ENCODE results near the gene MAP3K5.
"Not testable (repeated sequence)": the region's sequence is repeated elsewhere in the genome, so short reads cannot be mapped to it uniquely, and the experiment has no call there.

Gene MAP3K5

DNA sequence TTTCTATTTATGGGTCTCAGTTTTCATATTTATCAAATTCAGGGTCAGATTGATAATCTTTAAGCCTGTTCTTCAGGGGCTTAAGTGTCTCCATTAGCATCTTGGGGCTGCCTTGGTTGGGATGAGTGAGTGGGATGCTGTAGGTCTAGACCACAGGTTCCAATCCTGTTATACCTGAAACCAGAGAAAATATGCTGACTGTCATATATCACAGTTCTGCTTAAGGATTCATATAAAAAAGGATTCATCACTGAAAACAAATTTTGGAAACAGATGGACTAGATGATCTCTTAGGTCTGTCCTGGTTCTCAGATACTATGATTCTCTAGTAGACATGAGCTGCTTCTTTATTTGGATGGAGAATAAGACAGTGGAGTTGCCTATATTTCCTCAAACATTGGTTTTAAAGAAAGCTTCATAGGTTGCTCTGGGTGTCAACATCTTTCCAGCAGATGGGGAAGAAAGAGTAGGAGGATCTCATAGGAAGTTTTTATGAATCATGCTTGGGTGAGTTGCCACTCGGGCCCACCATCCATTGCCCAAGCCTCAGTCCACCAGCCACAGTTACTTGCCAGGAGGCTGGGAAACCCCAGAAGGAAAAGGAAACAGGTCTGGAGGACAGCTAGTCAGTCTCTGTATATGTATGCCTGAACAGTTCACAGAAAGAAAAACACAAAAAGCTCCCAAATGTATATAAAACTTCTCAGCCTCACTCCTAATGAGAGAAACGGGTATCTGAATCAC lies 199.2 kb downstream of the MAP3K5 start:
- Histone ChIP-seq H3K36me3 (ENCODE audit: control insufficient read depth in 1 of 2, insufficient read depth in 2 of 2, low read length in 2 of 2) (no peaks in the 10 kb centered on the region), H3K4ac (ENCODE audit: low read depth, low read length) (no peak overlapping the region)

DNA sequence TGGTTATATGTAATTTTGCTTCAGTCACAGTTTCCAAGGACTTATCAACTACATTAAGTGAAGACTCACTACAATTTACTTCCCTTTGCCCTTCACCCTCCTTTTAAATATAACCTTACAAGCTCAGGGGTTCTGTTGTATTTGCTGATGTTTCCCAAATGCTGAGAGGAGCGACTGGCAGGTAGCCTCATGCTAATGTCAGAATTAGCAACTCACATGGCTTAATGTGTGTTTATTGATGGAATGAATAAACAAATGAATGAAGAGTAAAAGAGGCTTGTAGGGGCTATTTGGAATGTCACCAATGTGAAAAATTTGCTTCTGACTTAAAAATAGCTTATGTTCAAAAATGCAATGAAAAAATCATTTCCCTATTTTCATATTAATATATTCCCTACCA lies 200.7 kb downstream of the MAP3K5 start:
- H4K12ac ChIP-seq (ENCODE audit: low read depth, low read length): no peak overlapping the region
- H3K4me1 ChIP-seq (ENCODE audit: control insufficient read depth in 1 of 2, insufficient read depth in 2 of 2, low read length in 2 of 2): peaks cover 0 to 6% of the 10 kb centered on the region in 2 experiments
- H4K91ac ChIP-seq (ENCODE audit: low read depth, low read length): no peak overlapping the region
- no peak overlapping the region for H3K27ac ChIP-seq (ENCODE audit: low read depth, low read length)
- no peak overlapping the region for H2BK5ac ChIP-seq (ENCODE audit: low read depth, low read length, poor library complexity)
- no peak overlapping the region for H2BK12ac ChIP-seq (ENCODE audit: low read length)
- no peak overlapping the region for H3K14ac ChIP-seq (ENCODE audit: low read length)
- H3K36me3 ChIP-seq (ENCODE audit: control insufficient read depth in 1 of 2, insufficient read depth in 2 of 2, low read length in 2 of 2): no peaks in the 10 kb centered on the region
- no peak overlapping the region for H3K9ac ChIP-seq (ENCODE audit: low read length)
- no peaks in the 10 kb centered on the region for H3K79me2 ChIP-seq (ENCODE audit: control insufficient read depth, insufficient read depth, low read length, poor library complexity)
- no peak for DNase-seq
- no peak overlapping the region for H2AFZ ChIP-seq (ENCODE audit: insufficient read depth, low read length, poor library complexity)
- H3K4me2 ChIP-seq (ENCODE audit: low read length): no peak overlapping the region
- no CpG with 5 or more reads among the region's 1 CpG for WGBS (ENCODE audit: extremely low coverage, insufficient coverage, insufficient read length)
- H2BK120ac ChIP-seq (ENCODE audit: insufficient read depth, low read length, poor library complexity): no peak overlapping the region
- H2AK5ac ChIP-seq (ENCODE audit: low read length): no peak overlapping the region
- no peak overlapping the region for H3K4me3 ChIP-seq (ENCODE audit: low read depth, low read length)
- H3K23ac ChIP-seq (ENCODE audit: low read length): no peak overlapping the region
- no peak overlapping the region for H3K18ac ChIP-seq (ENCODE audit: low read length)
- H3K4ac ChIP-seq (ENCODE audit: low read depth, low read length): no peak overlapping the region
- H3K79me1 ChIP-seq (ENCODE audit: low read length): no peaks in the 10 kb centered on the region
- no peaks in the 10 kb centered on the region for H3K9me3 ChIP-seq (ENCODE audit: insufficient read depth, low read depth, low read length)
- H3K27me3 ChIP-seq (ENCODE audit: insufficient read depth, low read length): no peaks in the 10 kb centered on the region
- H4K8ac ChIP-seq (ENCODE audit: low read depth, low read length): no peak overlapping the region

More for the DNA sequence above, 199.2 kb downstream of the MAP3K5 start:
- Histone ChIP-seq H3K4me2 (ENCODE audit: low read length) (no peak overlapping the region), H3K27me3 (ENCODE audit: insufficient read depth, low read length) (no peaks in the 10 kb centered on the region), H3K4me1 (ENCODE audit: control insufficient read depth in 1 of 2, insufficient read depth in 2 of 2, low read length in 2 of 2) (peaks cover 0 to 6% of the 10 kb centered on the region in 2 experiments), H4K91ac (ENCODE audit: low read depth, low read length) (no peak overlapping the region), H3K79me2 (ENCODE audit: control insufficient read depth, insufficient read depth, low read length, poor library complexity) (no peaks in the 10 kb centered on the region), H3K23ac (ENCODE audit: low read length) (no peak overlapping the region), H2AFZ (ENCODE audit: insufficient read depth, low read length, poor library complexity) (no peak overlapping the region), H2BK12ac (ENCODE audit: low read length) (no peak overlapping the region), H2BK120ac (ENCODE audit: insufficient read depth, low read length, poor library complexity) (no peak overlapping the region), H3K27ac (ENCODE audit: low read depth, low read length) (no peak overlapping the region), H2BK5ac (ENCODE audit: low read depth, low read length, poor library complexity) (no peak overlapping the region), H4K8ac (ENCODE audit: low read depth, low read length) (no peak overlapping the region), H3K9ac (ENCODE audit: low read length) (no peak overlapping the region), H2AK5ac (ENCODE audit: low read length) (no peak overlapping the region), H3K18ac (ENCODE audit: low read length) (no peak overlapping the region), H3K4me3 (ENCODE audit: low read depth, low read length) (no peak overlapping the region), H3K79me1 (ENCODE audit: low read length) (no peaks in the 10 kb centered on the region), H4K12ac (ENCODE audit: low read depth, low read length) (no peak overlapping the region), H3K9me3 (ENCODE audit: insufficient read depth, low read depth, low read length) (no peaks in the 10 kb centered on the region), H3K14ac (ENCODE audit: low read length) (no peak overlapping the region)
- no CpG with 5 or more reads among the region's 2 CpGs for WGBS (ENCODE audit: extremely low coverage, insufficient coverage, insufficient read length)
- DNase-seq: peak; percentile 29 to 35

DNA sequence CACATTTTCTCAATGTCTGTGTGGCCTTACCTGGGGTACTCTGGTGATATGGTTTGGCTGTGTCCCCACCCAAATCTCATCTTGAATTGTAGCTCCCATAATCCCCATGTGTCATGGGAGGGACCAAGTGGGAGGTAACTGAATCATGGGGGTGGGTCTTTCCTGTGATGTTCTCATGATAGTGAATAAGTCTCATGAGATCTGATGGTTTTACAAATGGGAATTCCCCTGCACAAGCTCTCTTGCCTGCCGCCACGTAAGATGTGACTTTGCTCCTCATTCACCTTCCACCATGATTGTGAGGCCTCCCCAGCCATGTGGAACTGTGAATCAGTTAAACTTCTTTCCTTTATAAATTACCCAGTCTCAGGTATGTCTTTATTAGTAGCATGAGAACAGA lies 201.4 kb downstream of the MAP3K5 start:
- not testable (repeated sequence) for H2BK120ac ChIP-seq (ENCODE audit: insufficient read depth, low read length, poor library complexity); H3K4me3 ChIP-seq (ENCODE audit: low read depth, low read length); H2BK5ac ChIP-seq (ENCODE audit: low read depth, low read length, poor library complexity); H3K18ac ChIP-seq (ENCODE audit: low read length); H4K91ac ChIP-seq (ENCODE audit: low read depth, low read length); H3K9ac ChIP-seq (ENCODE audit: low read length); H4K8ac ChIP-seq (ENCODE audit: low read depth, low read length); H3K36me3 ChIP-seq (ENCODE audit: control insufficient read depth in 1 of 2, insufficient read depth in 2 of 2, low read length in 2 of 2); H2AFZ ChIP-seq (ENCODE audit: insufficient read depth, low read length, poor library complexity); DNase-seq; H4K12ac ChIP-seq (ENCODE audit: low read depth, low read length); H3K4me2 ChIP-seq (ENCODE audit: low read length); H3K4me1 ChIP-seq (ENCODE audit: control insufficient read depth in 1 of 2, insufficient read depth in 2 of 2, low read length in 2 of 2); H3K23ac ChIP-seq (ENCODE audit: low read length); H3K4ac ChIP-seq (ENCODE audit: low read depth, low read length); H2AK5ac ChIP-seq (ENCODE audit: low read length); H3K79me1 ChIP-seq (ENCODE audit: low read length); H3K9me3 ChIP-seq (ENCODE audit: insufficient read depth, low read depth, low read length); H2BK12ac ChIP-seq (ENCODE audit: low read length); H3K27me3 ChIP-seq (ENCODE audit: insufficient read depth, low read length); H3K27ac ChIP-seq (ENCODE audit: low read depth, low read length); H3K79me2 ChIP-seq (ENCODE audit: control insufficient read depth, insufficient read depth, low read length, poor library complexity); H3K14ac ChIP-seq (ENCODE audit: low read length)
- no CpG with 5 or more reads among the region's 2 CpGs for WGBS (ENCODE audit: extremely low coverage, insufficient coverage, insufficient read length)

DNA sequence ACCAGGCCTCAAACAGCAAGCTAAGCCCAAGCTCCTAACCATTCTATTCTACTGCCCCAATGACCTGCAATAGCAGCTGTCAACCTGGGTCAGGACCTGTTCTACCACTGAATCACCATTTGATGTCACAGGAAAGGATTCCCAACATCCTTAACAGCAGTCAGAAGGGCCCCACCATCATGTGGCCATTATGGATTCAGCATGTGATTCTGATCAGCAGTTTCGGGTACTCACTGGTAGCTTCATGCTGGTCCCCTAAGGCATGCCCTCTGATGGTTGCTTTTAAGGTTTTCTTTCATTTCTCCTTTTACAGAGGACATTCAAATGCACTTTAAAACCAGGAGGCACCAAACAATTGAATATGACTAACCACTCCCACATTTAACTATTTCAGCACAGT lies 204.8 kb downstream of the MAP3K5 start:
- Histone ChIP-seq H4K8ac (ENCODE audit: low read depth, low read length) (no peak overlapping the region), H2AK5ac (ENCODE audit: low read length) (no peak overlapping the region), H3K27me3 (ENCODE audit: insufficient read depth, low read length) (no peaks in the 10 kb centered on the region), H3K27ac (ENCODE audit: low read depth, low read length) (no peak overlapping the region), H3K18ac (ENCODE audit: low read length) (no peak overlapping the region), H2BK12ac (ENCODE audit: low read length) (no peak overlapping the region), H4K91ac (ENCODE audit: low read depth, low read length) (no peak overlapping the region), H3K9ac (ENCODE audit: low read length) (no peak overlapping the region), H3K4me1 (ENCODE audit: control insufficient read depth in 1 of 2, insufficient read depth in 2 of 2, low read length in 2 of 2) (no peaks in the 10 kb centered on the region), H3K4me2 (ENCODE audit: low read length) (no peak overlapping the region), H2AFZ (ENCODE audit: insufficient read depth, low read length, poor library complexity) (no peak overlapping the region), H2BK120ac (ENCODE audit: insufficient read depth, low read length, poor library complexity) (no peak overlapping the region), H3K4ac (ENCODE audit: low read depth, low read length) (no peak overlapping the region), H3K79me2 (ENCODE audit: control insufficient read depth, insufficient read depth, low read length, poor library complexity) (no peaks in the 10 kb centered on the region), H4K12ac (ENCODE audit: low read depth, low read length) (no peak overlapping the region), H3K4me3 (ENCODE audit: low read depth, low read length) (no peak overlapping the region), H3K9me3 (ENCODE audit: insufficient read depth, low read depth, low read length) (no peaks in the 10 kb centered on the region), H3K79me1 (ENCODE audit: low read length) (no peaks in the 10 kb centered on the region), H3K36me3 (ENCODE audit: control insufficient read depth in 1 of 2, insufficient read depth in 2 of 2, low read length in 2 of 2) (no peaks in the 10 kb centered on the region), H3K23ac (ENCODE audit: low read length) (no peak overlapping the region), H3K14ac (ENCODE audit: low read length) (no peak overlapping the region), H2BK5ac (ENCODE audit: low read depth, low read length, poor library complexity) (no peak overlapping the region)
- WGBS (ENCODE audit: extremely low coverage, insufficient coverage, insufficient read length): no CpG with 5 or more reads among the region's 1 CpG
- peak; percentile 57 to 73 for DNase-seq

All from trophoblast cell (in vitro differentiated cells and primary cell).